Dendritic cell treated with granulocyte-macrophage colony-stimulating factor and Interleukin-4, amounts not matched to agents 40 ng/mL and 50 ng/mL, for 4 days (primary cell): ENCODE results near the gene RAB20.
"Not testable (repeated sequence)": the region's sequence is repeated elsewhere in the genome, so short reads cannot be mapped to it uniquely, and the experiment has no call there.

Experiments
- H3K27ac Mint-ChIP-seq: one replicate; pipeline ENCODE4 v1.8.0; 2022; ENCODE audit warnings: mild to moderate bottlenecking, mixed read lengths
- H3K27me3 Mint-ChIP-seq: one replicate; pipeline ENCODE4 v1.8.0; 2022; ENCODE audit warnings: mild to moderate bottlenecking, mixed read lengths
- H3K36me3 Mint-ChIP-seq: one replicate; pipeline ENCODE4 v1.8.0; 2022; ENCODE audit warnings: low read depth, mixed read lengths
- H3K4me1 Mint-ChIP-seq: one replicate; pipeline ENCODE4 v1.8.0; 2022; ENCODE audit warnings: low read depth, mixed read lengths
- H3K4me3 Mint-ChIP-seq: one replicate; pipeline ENCODE4 v1.8.0; 2022; ENCODE audit warnings: mild to moderate bottlenecking, moderate library complexity, mixed read lengths
- H3K9me3 Mint-ChIP-seq: one replicate; pipeline ENCODE4 v1.8.0; 2022; ENCODE audit warnings: mixed read lengths
- intact Hi-C: fragments of 100-400 bp; cut with micrococcal nuclease; formaldehyde crosslinking; loops from one replicate; pipeline ENCODE4 v1.15.0; 2022

The RAB20 gene

DNA sequence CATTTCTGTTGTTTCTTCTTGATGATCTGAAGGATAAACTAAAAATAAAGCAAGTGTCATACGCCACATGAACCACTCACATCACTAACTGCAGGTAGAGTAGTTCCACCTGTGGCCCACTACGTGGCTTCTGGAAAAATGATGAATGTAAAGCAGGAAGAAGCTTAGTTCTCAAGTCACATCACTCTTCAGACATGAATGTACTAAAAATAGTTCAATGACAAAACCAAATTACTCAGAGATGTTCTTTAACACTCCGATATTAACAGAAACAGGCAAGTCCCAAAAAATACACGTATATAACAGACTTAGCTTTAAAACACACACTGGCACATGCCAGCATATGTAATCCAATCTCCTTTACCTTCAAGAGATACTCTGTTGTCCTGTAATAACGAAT is 21.6 kb downstream of the RAB20 start:
- no peak overlapping the region for H3K27ac Mint-ChIP-seq

DNA sequence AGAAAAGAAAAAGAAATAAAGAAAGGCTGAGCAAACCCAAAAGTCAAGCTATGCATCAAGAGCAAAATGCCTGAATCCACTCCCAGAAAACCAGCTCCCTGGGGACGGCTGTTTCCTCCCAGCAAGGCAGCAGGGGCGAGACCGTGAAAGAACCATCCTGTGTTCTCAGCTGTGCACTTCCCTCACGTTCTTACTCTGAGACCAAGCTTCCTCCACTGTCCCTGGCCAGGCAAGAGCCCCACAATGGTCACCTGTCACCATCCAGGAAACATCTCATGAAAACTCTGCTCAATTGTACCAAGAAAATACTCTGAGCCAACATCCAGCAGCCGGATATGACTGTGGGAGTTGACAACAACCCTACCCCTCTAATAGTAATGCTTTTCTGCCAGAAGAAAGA is 22.9 kb downstream of the RAB20 start:
- Mint-ChIP-seq H3K4me3 (no peak overlapping the region), H3K9me3 (no peaks in the 10 kb centered on the region), H3K27ac (peak overlapping the region; percentile 82), H3K27me3 (no peaks in the 10 kb centered on the region), H3K36me3 (peaks cover 42% of the 10 kb centered on the region), H3K4me1 (peaks cover 77% of the 10 kb centered on the region)
- intact Hi-C loops, result no loop called here

More for the DNA sequence above, 21.6 kb downstream of the RAB20 start:
- H3K9me3 Mint-ChIP-seq, result peaks cover 3% of the 10 kb centered on the region
- no peak overlapping the region for H3K4me3 Mint-ChIP-seq
- peaks cover 65% of the 10 kb centered on the region for H3K4me1 Mint-ChIP-seq
- intact Hi-C loops, result no loop called here
- peaks cover 50% of the 10 kb centered on the region for H3K36me3 Mint-ChIP-seq
- no peaks in the 10 kb centered on the region for H3K27me3 Mint-ChIP-seq

DNA sequence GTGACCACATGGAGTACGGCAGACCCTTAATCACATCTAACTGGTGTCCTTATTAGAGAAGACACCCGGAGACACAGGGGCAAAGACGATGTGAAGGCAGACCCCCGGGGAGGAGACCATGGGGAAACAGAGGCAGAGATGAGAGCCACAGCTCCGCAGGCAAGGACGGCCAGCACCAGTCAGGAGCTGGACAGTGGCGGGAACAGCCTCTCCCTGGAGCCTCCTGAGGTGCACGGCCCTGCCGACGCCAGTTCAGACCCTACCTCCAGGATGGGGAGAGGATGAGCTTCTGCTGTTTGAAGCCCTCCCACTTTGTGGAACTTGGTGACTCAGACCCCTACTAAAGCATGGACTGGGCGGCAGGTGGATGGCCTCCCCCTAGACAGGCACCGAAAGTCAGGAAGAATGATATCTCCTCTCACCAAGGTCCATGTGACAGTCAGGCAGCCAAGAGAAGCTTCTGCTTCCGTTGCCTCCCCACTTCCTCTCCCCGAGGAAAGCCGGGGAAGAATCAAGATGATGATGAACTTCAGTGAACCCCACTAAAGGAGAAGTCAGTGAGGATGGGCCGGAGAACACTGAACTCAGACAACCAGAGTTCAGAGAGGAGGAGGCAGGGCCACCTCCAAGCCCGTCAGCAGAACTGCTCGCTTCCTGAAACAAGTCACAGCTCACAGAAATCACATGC is 25.4 kb downstream of the RAB20 start:
- peaks cover 38% of the 10 kb centered on the region for H3K36me3 Mint-ChIP-seq
- peaks cover 72% of the 10 kb centered on the region for H3K4me1 Mint-ChIP-seq

DNA sequence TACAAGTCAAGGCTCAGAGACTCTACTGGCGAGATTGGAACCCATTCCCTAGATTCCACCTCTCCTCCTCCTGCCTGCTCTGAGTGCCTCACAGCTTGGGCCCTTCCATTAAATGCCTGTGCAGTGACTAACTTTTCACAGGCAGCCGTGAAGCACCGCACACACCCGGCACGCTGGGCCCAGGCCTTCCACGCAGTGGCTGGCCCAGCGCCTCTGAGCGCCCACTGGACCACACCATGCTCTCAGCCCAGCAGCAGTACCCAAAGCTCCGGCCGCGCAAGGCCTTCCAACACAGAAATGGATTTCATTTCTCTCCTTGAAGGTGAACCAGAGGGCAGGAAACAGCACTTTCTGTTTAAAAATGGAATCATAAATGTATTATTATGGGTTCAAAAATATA is 26.0 kb downstream of the RAB20 start:
- intact Hi-C loops, result no loop called here
- H3K4me3 Mint-ChIP-seq, result no peak overlapping the region
- peak overlapping the region; percentile 82 for H3K27ac Mint-ChIP-seq
- H3K4me1 Mint-ChIP-seq, result peaks cover 73% of the 10 kb centered on the region
- no peaks in the 10 kb centered on the region for H3K9me3 Mint-ChIP-seq
- peaks cover 37% of the 10 kb centered on the region for H3K36me3 Mint-ChIP-seq
- no peaks in the 10 kb centered on the region for H3K27me3 Mint-ChIP-seq

More for the DNA sequence above, 25.4 kb downstream of the RAB20 start:
- Mint-ChIP-seq H3K4me3 (peak overlapping the region; percentile 23), H3K9me3 (no peaks in the 10 kb centered on the region), H3K27ac (peak overlapping the region; percentile 82), H3K27me3 (no peaks in the 10 kb centered on the region)
- intact Hi-C loops, result loop anchor here (1.0 kb wide), 2 partner anchors 8 to 64 kb away; no protein-coding TSS in a partner anchor

DNA sequence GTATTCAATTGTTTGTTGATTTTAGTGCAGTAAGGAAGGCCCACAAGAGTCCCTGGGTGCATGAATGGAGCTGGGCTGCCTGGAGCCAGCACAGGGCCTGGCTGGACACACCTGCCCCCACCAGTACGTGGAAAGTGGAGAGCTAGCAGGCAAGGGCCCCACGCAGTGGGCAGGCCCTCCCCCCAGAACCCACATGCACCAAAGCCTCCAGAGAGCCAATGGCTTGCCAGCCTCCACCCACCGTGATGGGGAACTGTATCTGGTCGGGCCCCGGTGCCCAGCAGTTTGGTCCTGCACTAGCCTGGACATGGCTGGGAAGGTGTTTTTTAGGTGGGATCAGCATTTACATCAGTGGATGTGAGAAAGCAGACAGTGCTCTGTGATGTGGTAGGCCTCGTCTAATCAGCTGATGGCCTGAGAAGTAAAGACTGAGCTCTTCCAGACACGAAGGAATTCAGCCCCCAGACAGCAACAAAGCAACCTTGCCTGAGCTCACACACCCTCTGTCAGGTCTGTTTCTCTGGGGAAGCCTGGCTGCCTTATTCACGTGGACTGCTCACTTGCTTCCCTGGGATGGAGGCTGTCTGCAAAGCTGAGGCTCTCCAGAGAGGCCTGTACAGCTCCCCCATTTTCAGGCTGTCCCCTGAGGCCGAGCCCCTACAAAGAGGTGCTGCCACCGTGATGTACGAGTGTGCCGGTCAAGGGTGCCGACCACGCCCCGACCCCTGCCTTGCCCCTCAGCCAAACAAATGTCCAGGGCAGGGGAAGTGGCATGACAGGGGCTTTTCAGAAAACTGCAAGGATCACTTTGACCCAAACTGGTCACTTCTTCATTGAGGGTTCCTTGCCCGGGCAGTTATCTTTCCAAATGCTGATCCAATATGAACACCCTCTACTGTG is 27.5 kb downstream of the RAB20 start:
- peak overlapping the region; percentile 82 for H3K27ac Mint-ChIP-seq
- no peak overlapping the region for H3K4me3 Mint-ChIP-seq

DNA sequence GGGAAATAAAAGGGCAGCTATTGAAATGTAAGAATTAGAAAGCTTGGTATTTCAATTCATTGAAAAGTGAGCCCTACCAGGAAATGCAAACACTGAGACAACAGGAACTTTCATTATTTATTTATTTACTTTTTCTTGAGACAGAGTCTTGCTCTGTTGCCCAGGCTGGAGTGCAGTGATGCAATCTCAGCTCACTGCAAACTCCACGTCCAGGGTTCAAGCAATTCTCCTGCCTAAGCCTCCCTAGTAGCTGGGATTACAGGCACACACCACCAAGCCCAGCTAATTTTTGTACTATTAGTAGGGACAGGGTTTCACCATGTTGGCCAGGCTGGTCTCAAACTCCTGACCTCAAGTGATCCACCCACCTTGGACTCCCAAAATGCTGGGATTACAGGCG is 29.3 kb downstream of the RAB20 start:
- H3K27ac Mint-ChIP-seq, result peak overlapping the region; percentile 69
- intact Hi-C loops, result not testable (repeated sequence)
- H3K36me3 Mint-ChIP-seq, result peaks cover 38% of the 10 kb centered on the region

More for the DNA sequence above, 27.5 kb downstream of the RAB20 start:
- Mint-ChIP-seq H3K36me3 (peaks cover 37% of the 10 kb centered on the region), H3K9me3 (no peaks in the 10 kb centered on the region), H3K4me1 (peaks cover 80% of the 10 kb centered on the region), H3K27me3 (no peaks in the 10 kb centered on the region)
- intact Hi-C loops, result no loop called here

DNA sequence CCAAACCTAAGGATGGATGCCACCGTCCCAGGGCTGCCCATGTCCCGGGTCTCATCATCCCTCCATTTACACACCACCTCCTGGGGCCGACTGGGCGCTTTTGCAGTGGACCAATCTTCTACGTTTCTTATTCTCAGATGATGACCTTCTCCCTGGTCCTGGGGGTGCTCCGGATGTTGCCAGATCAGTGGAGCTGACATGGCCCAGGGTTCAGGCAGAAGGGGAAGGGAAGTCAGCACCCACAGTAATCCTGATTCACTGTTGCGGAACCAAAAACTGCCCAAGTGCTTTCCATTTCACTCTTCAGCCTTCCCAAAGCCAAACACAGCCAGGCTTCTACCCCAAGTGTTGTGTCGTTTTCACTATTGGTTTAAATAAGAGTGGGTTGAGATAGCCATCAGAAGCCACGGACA is 29.8 kb downstream of the RAB20 start:
- H3K4me3 Mint-ChIP-seq, result no peak overlapping the region
- H3K27ac Mint-ChIP-seq, result peak overlapping the region; percentile 69
- intact Hi-C loops, result no loop called here
- no peaks in the 10 kb centered on the region for H3K27me3 Mint-ChIP-seq
- H3K36me3 Mint-ChIP-seq, result peaks cover 43% of the 10 kb centered on the region
- H3K9me3 Mint-ChIP-seq, result no peaks in the 10 kb centered on the region
- H3K4me1 Mint-ChIP-seq, result peaks cover 80% of the 10 kb centered on the region

More for the DNA sequence above, 29.3 kb downstream of the RAB20 start:
- H3K4me1 Mint-ChIP-seq, result peaks cover 79% of the 10 kb centered on the region
- not testable (repeated sequence) for H3K9me3 Mint-ChIP-seq, H3K4me3 Mint-ChIP-seq, H3K27me3 Mint-ChIP-seq

DNA sequence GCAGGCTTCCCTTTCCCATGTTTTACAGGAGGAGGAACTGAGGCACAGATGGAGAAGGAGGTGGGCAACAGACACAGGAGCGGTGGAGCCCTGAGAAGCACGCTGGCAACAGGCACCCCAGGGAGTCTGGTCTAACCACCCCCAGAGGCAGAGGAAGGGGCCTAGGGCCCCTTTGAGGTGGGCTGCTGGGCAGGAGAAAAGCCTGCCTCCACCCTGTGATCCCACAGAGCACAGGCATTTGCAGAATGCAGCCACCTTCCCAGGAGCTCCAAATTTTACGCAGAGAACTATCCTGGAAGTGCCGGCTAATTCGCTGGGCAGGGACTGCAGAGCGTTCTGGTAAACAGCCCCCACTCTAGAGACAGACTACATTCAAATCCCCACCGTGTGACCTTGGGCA is 30.4 kb downstream of the RAB20 start:
- Mint-ChIP-seq H3K36me3 (peaks cover 44% of the 10 kb centered on the region), H3K9me3 (no peaks in the 10 kb centered on the region), H3K27ac (peak overlapping the region; percentile 52)

DNA sequence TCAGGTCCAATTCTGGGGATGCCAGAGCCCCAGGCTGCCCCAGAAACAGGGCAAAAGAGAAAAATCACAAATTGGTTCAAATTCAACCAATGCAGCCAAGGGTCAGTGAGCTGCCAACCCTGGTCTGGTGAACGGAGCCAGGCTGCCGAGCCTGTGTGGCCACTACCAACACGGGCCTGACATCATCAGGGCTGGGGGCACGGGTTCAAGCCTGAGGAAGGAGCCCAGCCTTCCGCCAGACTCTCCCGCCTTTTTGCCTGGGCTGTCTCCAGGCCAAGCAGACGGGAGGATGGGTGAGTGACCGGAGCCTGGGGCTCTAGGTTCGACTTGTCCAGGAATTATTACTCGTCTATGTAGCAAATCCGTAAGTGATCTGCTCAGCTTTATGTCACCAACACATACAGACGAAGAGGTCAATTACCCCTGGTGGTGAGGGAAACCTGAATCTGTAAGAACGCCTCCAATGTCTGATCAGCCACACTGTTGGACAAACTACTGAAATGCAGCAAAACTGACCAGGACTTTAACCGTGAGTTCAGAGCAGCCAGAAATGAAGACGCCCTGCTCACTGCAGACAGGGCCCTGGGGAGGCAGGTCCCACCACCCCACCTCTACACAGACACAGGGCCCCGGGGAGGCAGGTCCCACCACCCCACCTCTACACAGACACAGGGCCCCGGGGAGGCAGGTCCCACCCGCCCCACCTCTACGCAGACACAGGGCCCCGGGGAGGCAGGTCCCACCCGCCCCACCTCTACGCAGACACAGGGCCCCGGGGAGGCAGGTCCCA is 31.8 kb downstream of the RAB20 start:
- Mint-ChIP-seq H3K27me3 (no peaks in the 10 kb centered on the region), H3K4me3 (no peak overlapping the region), H3K36me3 (peaks cover 44% of the 10 kb centered on the region), H3K9me3 (no peaks in the 10 kb centered on the region), H3K27ac (peak overlapping the region; percentile 45), H3K4me1 (peaks cover 84% of the 10 kb centered on the region)
- intact Hi-C loops, result no loop called here

More for the DNA sequence above, 30.4 kb downstream of the RAB20 start:
- H3K4me1 Mint-ChIP-seq, result peaks cover 84% of the 10 kb centered on the region
- intact Hi-C loops, result no loop called here
- H3K4me3 Mint-ChIP-seq, result no peak overlapping the region
- H3K27me3 Mint-ChIP-seq, result no peaks in the 10 kb centered on the region

DNA sequence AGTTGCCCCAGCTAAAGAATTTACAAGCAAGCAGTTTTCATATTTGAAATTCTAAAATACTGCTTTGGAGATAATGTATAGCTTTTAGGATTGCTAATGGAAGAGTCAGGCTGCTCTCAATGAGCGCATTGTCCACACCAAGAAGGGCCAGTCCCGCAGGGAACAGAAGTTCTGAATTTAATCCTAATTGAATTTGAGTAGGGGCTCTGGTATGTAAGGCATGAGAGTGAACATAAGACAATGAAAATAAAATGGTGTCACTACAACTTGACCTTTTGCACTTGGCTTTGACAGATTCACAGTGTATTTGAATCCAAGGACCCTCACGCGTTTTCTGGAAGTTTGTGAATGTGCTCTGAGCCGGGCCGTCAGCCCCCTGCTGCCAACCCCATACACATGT is 32.6 kb downstream of the RAB20 start:
- intact Hi-C loops, result loop anchor here (1.0 kb wide), 1 partner anchor 7 kb away; no protein-coding TSS in a partner anchor
- Mint-ChIP-seq H3K9me3 (no peaks in the 10 kb centered on the region), H3K27ac (peak overlapping the region; percentile 45), H3K4me1 (peaks cover 84% of the 10 kb centered on the region), H3K36me3 (peaks cover 50% of the 10 kb centered on the region), H3K27me3 (no peaks in the 10 kb centered on the region), H3K4me3 (no peak overlapping the region)

DNA sequence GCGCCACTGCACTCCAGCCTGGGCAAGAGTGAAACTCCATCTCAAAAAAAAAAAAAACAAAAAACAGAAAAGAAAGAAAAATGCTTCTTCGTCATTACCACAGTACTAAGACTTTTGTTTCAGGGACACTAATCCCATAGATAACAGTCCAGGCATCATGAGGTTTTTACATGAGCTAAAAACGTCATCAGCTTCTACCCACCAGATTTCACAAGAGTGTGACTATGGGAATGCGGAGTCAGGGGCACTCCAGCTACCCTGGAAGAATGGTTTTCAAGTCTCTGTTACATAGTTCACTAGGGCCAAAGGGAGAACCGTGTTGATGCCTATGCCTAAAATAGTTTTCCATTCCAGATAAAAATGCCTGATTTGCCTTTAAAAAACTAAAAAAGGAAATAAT is 33.2 kb downstream of the RAB20 start:
- Mint-ChIP-seq H3K36me3 (peaks cover 55% of the 10 kb centered on the region), H3K4me3 (no peak overlapping the region), H3K27ac (peak overlapping the region; percentile 45), H3K9me3 (no peaks in the 10 kb centered on the region), H3K4me1 (peaks cover 84% of the 10 kb centered on the region), H3K27me3 (peaks cover 2% of the 10 kb centered on the region)
- intact Hi-C loops, result loop anchor here (1.0 kb wide), 1 partner anchor 8 kb away; no protein-coding TSS in a partner anchor

DNA sequence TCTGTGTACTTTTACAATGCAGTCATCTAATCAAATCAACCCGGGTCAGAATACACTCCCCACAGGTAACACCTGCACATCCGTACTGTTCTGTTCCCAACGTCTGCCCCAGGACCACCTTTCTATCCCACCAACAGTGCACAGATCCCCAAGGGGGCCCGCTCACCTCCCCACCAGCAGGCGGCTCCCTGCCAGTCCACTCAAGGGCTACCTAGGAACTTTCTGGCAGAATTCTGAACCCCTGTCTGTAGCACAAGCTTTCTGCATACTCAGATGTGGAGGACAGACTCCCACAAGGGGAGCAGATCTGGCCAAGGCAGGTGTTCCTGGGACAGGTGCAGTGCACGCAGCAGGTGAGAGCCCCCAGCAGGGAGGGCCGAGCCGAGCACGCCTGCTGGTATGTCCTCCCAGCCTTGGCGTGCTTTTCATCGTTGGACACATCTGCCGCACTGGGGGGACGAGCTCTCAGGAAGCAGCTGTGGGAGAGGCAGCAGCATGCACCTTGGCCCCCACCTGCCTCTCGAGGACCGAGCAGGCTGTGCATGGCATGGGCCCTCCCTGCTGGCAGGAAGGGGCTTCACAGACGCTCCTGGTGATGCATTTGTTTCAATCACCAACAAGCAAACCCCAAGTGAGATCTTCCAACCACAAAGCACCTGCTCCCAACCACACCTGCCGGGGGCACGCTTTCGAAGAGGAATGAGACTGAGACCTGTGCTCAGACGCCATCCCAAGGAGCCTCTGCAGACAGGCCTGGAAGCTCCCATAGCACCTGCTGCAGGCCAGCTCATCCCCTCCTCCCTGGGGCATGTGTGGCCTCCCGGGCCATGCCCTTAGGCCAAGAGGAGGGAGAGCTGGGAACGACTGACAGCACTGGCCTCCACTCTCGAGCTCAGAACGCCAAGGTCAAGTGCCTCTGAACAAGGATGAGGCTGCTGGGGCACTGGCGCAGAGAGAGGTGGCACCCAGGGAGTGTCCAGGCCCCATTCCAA is 35.9 kb downstream of the RAB20 start:
- intact Hi-C loops, result no loop called here
- Mint-ChIP-seq H3K4me1 (peaks cover 87% of the 10 kb centered on the region), H3K36me3 (peaks cover 53% of the 10 kb centered on the region), H3K4me3 (no peak overlapping the region), H3K9me3 (no peaks in the 10 kb centered on the region), H3K27me3 (peaks cover 2% of the 10 kb centered on the region), H3K27ac (peak overlapping the region; percentile 67)
